T47D (cell line): Measurements from ENCODE around the gene GTF3A.

Experiments
- DNase-seq, 2 experiments: peaks; one replicate each; pipeline versions ENCODE4 v3.0.0 to v3.0.0-alpha.2; 2011 to 2012; ENCODE audit warnings: low read depth in 1 of 2, low spot score in 1 of 2
- JUND ChIP-seq: IDR thresholded peaks from 2 replicates; pipeline ENCODE4 v1.6.1; 2012; ENCODE audit warnings: low read depth
- in situ Hi-C: cut with HindIII; loops from 2 replicates; pipeline ENCODE4 v1.10.0; 2016; ENCODE audit warnings: low sequenced_read_pairs, low pct_unique_long_range_greater_than_20kb

GTF3A gene

DNA sequence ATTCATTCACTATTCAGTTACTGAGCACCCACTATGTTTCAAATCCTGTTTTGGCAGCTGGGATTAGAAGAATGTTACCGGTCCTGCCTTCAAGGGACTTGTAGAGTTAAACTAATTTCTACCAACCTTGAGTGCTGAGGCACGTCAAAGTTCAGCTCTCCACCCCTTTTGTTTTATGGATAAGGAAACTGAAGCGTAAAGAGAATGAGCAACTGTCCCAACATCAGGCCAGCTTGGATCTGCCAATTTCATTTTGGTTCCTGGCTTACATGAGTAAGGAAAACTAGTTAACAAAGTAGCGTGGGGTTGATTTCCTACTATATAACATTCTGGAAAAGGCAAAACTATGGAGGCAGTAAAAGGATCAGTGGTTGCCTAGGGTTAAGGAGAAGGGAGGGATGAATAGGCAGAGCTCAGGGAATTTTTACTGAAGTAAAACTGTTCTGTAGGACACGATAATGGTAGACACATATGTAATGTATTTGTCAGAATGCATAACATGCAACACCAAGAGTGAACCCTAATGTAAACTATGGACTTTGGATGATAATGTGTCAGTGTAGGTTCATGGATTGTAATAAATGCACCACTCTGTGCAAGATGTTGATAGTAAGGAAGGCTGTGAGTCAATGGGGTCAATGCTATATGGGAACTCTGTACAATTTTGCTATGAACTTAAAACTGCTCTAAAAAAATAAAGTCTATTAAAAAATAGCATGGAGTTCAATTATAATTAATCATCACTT lies 45.8 kb downstream of the GTF3A start:
- in situ Hi-C loops = no loop called here
- DNase-seq = no peak
- TF ChIP-seq JUND = no peak

DNA sequence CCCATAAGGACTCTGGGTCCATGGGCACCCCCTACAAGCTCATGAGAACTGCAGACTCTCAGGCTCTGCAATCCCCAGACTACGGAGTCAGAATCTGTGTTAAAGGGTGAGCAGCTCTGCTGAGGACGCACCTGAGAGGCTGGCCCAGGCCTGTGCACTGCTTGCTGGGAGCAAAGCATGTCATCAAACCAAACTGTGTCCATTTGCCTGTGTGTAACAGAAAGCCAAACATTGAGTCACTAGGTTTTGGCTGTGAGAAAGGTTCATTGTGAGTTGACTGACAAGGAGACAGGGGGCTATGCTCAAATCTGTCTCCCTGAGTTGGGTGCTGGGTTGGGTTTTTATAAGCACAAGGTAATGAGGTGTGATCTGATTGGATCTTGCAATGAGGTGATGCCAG lies 48.0 kb downstream of the GTF3A start:
- no peak for TF ChIP-seq JUND
- DNase-seq = no peak
- in situ Hi-C loops = no loop called here

DNA sequence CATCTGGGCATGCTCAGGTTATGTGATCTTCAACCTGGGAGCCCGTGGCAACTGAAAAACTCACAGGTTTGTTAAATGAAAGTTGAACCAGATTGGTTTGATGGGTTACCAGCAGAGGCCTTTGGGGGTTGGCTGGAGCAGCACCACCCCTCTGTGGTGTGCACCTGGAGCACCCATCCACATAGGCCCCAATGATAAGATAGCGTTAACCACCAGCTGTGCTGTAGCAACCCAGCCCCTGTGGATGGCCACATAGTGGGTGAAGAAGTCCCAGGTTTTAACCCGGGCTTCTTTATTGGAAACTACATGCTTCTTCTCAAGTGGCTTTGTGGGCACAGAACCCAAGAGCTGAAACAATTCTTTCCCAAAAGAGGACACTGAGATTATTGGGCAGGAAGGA lies 48.5 kb downstream of the GTF3A start:
- DNase-seq = no peak
- in situ Hi-C loops = no loop called here
- no peak for TF ChIP-seq JUND

DNA sequence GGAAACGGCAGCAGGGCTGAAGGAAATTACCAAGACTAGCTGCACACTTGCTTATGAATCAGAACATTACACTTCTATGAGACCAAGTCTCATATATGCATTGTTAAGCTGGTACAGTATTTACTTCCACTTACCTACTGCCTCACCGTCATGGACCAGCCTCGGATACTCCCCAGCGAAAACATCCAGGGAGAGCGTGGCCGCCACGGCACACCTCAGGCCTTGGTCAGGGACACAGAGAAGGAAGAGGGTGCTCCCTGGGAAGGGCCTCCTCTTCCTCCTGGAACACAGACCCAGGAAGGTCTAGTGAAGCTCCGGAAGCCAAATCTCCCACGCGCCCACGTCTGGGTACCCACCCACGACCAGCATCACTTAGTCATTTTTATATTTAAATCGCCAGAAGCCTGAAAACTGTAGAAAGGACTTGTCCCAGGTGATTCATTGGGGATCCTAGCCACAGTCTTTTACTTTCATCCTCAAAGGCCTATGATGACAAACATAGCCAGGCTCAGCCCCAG lies 50.4 kb downstream of the GTF3A start:
- no peak for DNase-seq
- in situ Hi-C loops = no loop called here
- no peak for TF ChIP-seq JUND

DNA sequence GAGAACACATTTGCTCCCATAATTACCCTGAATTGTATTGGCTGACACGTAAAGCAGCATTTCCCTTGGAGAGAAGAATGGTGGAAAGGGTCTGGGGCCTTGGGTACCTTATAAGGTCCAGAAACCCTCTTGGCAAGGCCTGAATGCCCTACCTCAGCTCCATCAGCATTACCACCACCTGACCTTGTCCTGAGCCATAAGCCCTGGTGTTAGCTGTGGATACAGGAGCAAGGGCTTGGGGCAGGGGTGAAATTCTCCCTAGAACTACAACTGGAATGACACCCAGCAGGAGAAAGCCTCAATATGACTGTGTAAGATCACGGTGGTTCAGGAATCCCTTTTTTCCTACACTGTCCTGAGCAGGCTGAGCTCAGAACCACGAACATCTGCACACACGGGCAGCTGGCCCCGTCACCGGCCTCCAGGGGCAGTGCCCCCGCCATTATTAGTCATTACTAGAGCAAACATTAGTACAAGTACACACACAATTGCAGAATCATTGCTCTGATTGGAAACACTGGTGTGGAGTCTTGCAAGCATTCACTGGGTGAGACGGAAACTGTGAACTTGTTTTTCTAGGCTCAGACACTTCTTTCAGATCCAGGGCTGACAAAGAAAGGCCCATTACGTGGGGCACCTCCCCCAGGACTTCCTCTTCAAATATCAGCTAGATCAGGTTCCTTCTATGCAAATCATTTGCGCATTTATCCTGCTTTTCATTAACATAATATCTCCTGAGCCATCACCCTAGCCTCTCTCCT lies 52.7 kb downstream of the GTF3A start:
- peak in 1 of 2 experiments; percentile 18 for DNase-seq
- in situ Hi-C loops = no loop called here
- no peak for TF ChIP-seq JUND

DNA sequence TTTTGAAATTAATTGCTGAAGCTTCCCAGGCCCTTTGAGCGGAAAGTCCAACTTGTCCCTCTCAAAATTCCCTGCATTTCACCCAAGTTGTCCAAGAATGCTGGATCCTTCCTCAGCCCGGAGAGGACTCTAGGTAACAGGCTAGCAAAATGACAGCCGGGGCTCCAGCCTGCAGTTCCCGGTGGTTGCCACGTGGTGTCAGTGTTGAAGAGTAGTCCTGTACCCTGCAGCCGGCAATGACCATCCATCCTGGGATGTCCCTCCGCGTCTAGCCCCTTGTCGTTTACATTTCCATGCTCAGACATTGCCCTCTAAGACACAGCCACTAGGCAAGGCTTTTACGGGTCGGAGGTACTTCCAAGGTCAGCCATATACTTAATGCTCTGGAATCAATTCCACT lies 57.3 kb downstream of the GTF3A start:
- DNase-seq = peak; percentile 16 to 60
- in situ Hi-C loops = no loop called here
- TF ChIP-seq JUND = no peak

DNA sequence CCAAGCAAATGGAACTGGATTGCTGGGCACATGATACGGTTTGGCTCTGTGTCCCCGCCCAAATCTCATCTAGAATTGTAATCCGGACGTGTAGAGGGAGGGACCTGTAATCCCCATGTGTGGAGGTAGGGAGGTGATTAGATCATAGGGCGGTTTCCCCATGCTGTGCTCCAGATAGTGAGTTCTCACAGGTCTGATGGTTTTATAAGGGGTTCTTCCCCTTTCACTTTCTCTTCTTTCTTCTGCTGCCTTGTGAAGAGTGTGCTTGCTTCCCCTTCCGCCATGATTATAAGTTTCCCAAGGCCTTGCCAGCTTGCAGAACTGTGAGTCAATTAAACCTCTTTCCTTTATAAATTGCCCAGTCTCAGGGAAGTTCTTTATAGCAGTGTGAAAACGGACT lies 58.6 kb downstream of the GTF3A start:
- no peak for TF ChIP-seq JUND
- no peak for DNase-seq
- in situ Hi-C loops = no loop called here

DNA sequence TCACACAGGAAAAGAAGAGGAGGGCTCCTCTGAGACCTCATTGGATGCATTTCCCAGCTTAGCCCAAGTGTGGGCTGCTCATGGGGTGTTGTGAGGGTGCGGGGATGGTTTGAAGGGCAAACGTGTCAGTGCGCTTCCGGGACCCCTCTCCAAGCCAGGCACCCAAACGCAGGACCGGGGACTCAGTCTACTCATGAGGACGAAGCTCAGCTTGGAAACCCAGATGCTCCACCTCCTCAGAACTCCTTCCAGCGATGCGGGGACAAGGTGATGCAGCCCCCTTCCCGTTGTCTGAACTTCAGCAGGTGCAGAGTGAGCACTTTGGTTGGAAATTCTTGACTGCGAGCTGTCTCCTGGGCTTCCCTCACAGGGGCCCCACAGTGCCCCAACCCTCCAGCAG lies 59.0 kb downstream of the GTF3A start:
- no peak for TF ChIP-seq JUND

More for the DNA sequence above, 59.0 kb downstream of the GTF3A start:
- in situ Hi-C loops = no loop called here
- DNase-seq = no peak
